HG02678 (cell line): Measurements from ENCODE around the gene ARID1B.
"Not testable (repeated sequence)": the region's sequence is repeated elsewhere in the genome, so short reads cannot be mapped to it uniquely, and the experiment has no call there.

Experiments used
- ATAC-seq: cut with Tn5 transposase; IDR thresholded peaks from one replicate; pipeline ENCODE4 v1.9.1; 2021; ENCODE audit warnings: mild to moderate bottlenecking, moderate library complexity; ENCODE audit not compliant: unreplicated experiment

ARID1B gene

GRCh38 chr6:156980948-156981347 is 203.8 kb downstream of the ARID1B start:
- no peak for ATAC-seq

- ATAC-seq: no peak
Measured at GRCh38 chr6:156982168-156982567, 205.0 kb downstream of the ARID1B start.

DNA sequence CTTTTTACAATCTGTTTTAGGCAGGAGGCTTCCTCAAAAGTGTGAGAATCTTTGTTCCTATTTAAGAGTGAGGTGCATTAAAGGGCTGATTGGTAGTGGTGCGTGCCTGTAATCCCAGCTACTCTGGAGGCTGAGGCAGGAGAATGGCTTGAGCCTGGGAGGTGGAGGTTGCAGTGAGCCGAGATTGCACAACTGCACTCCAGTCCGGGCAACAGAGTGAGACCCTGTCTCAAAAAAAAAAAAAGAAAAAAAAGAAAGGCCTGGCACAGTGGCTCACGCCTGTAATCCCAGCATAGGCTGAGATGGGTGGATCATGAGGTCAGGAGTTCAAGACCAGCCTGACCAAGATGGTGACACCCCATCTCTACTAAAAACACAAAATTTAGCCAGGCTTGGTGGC is 205.7 kb downstream of the ARID1B start:
- ATAC-seq: not testable (repeated sequence)

GRCh38 chr6:156984178-156984738 is 207.1 kb downstream of the ARID1B start:
- peak; percentile 40 for ATAC-seq

GRCh38 chr6:156985309-156985708 is 208.1 kb downstream of the ARID1B start:
- no peak for ATAC-seq

- ATAC-seq: peak; percentile 70
Measured at GRCh38 chr6:156988276-156989158, 211.3 kb downstream of the ARID1B start.

GRCh38 chr6:156989159-156989806 is 212.1 kb downstream of the ARID1B start:
- ATAC-seq: no peak

DNA sequence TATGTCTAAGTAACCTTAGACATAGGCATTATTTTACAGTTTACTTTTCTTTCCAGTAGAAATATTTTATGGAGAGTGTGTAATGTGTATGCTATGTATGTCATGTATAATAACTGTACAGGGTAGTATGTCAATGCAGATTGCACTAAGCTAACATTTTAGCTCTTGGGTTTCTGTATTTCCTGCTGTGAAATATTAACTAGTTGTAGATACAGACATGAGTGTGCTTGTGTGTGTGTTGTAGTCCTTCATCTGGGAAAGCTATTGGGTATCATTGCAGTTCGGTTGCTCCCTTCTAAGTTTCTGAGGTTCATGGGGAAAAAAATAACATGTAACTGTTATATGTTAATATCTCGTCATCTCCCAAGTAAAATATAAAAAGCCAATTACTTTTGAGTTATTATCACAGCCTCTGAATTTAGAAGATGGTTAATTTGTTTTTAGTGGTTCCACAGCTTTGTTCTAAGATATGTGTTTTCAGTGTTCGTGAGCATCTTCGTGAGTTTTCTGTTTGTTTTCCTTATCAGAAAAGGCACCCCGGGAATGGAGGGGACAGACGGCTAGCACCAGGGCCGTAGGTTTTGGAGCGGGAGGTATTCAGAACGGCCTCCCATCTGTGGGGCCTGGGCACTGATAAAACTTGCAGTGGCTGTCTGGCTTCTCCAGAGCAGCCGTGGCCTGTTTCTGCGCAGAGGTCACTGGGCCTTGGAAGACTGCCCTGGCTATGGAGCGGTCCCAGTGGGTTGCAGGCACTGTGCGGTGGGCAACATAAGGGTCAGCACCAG is 215.0 kb downstream of the ARID1B start:
- ATAC-seq: no peak

DNA sequence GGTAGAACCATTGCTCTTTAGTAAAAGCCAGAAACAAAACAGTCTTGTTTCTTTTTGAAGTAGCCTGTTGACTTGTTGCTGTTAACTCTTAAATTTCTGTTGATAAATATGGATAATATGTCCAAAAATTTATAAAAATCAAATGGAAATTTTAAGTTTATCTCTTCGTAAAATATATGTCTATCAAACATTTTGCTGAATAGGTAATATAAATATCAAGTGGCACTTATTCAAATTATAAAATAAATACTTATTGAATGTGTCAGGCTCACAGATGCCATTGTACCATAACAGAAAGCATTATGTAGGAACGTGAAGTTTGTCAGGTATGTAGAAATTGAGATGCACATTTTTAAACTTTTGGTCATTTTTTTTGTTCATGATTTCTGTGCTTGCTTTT is 216.5 kb downstream of the ARID1B start:
- ATAC-seq: no peak

DNA sequence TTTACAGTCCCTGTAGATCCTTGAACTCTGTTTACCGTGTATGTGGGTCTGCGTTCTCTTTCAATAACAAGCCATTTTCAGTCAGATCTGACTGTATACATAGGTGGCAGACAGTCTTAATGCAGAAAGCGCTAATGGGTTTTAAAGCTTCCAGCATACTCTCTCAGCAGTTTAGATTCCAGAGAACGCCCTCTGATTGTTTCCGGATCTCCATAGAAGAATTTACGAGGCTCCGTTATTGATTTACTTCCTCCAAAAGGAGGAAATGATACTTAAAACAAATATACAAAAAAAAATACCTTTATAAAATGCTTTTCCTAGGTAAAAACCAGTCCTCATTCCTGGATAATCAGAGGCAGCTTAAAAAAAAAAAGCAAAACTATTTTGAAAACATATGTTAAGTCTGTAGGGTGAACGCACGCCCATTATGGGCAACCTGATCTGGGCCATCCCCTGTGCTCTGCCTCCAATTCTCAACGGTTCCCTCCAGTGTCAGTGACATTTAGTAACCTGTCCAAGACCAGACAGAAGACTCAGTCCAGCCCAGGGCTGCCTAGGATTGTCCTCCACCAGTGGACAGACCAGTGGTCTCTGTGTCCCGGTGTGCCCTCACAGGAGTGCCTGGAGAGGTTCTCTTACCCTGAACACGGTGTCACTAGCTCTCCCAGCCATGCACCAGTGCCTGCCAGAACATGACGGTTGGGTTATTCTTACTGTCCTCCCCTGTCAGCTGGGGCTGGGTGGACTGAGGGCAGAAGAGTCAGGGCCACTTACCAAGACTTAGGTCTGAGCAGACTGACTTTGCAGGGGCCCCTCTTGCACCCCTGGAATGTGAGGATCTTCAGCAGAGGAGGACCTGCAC is 217.3 kb downstream of the ARID1B start:
- no peak for ATAC-seq

GRCh38 chr6:156995502-156995901 is 218.3 kb downstream of the ARID1B start:
- no peak for ATAC-seq

GRCh38 chr6:156996265-156996664 is 219.1 kb downstream of the ARID1B start:
- no peak for ATAC-seq

GRCh38 chr6:156998794-156999330 is 221.7 kb downstream of the ARID1B start:
- ATAC-seq: no peak

GRCh38 chr6:156999762-157000161 is 222.6 kb downstream of the ARID1B start:
- no peak for ATAC-seq

GRCh38 chr6:157001716-157002115 is 224.5 kb downstream of the ARID1B start:
- ATAC-seq: no peak

DNA sequence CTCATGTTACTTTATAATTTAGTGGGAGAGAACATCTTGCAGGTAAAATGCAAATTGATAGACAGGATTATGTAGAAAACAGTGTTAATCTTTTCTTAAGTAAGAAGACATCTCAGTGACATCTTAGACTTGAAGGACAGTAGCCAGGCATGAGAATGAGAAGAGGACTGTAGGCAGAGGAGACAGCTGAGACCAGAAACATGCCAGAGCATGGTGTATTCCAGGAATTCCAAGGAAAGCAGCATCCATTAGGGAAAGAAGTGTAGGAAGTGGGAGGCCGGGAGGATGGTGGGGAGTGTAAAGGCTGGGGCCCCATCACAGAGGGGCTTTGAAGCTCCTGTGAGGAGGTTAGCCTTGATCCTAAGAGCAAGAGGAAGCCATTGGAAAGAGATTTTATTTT is 225.6 kb downstream of the ARID1B start:
- no peak for ATAC-seq

DNA sequence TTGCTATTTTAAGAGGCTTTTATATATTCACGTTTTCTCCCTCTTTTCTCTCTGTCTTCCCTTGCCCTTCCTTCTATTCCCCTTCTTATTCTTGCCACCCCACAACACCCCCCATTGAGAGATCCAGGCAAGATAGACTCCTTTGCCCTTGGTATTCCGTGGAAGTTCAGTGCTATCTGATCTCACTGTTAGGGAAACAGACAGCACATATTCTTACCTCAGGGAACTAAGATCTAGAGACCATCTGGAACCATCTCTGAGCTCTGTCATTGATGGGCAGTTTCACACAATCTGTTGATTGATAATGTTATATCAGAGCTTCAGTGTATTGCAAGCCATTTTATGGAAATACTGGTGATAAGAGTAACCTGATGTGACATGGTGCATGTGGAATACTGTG is 228.8 kb downstream of the ARID1B start:
- no peak for ATAC-seq

DNA sequence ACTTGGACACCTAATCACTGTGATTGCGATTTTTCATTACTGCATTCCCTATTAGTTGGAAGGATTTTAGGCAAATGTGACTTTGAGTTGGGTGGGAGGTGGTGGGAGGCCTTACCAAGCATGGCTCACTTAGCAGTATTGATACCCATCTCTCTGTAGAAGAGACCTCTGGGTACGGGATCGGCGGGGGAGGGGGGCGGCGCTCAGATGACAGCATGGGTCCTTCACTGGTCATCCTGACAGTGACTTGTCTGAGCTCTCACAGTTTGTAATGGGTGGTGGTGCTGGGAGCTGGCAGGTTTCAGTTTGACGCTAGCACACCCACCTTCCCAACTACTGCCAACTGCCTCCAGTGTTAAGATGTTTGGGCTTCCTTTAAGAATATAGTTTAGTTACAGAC is 231.4 kb downstream of the ARID1B start:
- ATAC-seq: no peak

DNA sequence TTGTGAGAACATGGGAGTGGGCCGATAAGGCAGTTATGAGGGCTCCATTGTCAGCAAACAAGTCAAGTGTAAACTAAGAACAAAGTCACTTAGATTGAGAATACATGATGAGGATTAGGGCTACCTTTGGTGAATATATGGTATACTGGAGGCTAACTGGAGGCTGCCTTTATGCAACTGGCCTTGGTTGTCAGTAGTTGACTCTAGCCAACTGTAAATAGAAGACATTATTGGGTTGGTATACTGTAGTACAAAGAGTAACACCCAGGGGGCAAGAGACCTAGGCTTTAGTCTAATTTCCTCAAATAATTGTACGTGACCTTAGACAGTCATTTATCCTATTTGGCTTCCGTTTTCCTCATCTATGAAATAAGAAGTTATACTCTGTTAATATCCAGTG is 235.2 kb downstream of the ARID1B start:
- no peak for ATAC-seq
